ENCODE data around the gene SCAMP3. TPM values are rescaled to one million over a fixed set of nuclear protein-coding genes. Genes with fewer than 3 reads are reported as not detected.

SCAMP3 gene
- total RNA-seq, 3 donors from 2014 or later (not counting 1 experiment from before 2014, with no cell fraction given), result 59.7 to 72.1 (median 65.0) TPM

GRCh38 chr1:155228096-155228427 is 34.1 kb downstream of the SCAMP3 start:
- Mint-ChIP-seq H3K4me3 (peak overlapping the region; percentile 86), H3K4me1 (peaks cover 12 to 17% of the 10 kb centered on the region in 2 donors), H3K27ac (peak overlapping the region; percentile 85 to 96), H3K9me3 (no peaks in the 10 kb centered on the region), H3K27me3 (ENCODE audit: low read depth in 2 of 2) (no peaks in the 10 kb centered on the region), H3K36me3 (no peaks in the 10 kb centered on the region)
- H3K27ac ChIP-seq (ENCODE audit: low read length), result peak overlapping the region; percentile 84
- ATAC-seq (no peak), DNase-seq (no peak)
- no peaks in the 10 kb centered on the region for H3K27me3 ChIP-seq (ENCODE audit: control insufficient read depth, insufficient read depth, low read length)
- peaks cover 26% of the 10 kb centered on the region for H3K4me1 ChIP-seq (ENCODE audit: control insufficient read depth, insufficient read depth, low read length)
- TF ChIP-seq, protein P1, sequence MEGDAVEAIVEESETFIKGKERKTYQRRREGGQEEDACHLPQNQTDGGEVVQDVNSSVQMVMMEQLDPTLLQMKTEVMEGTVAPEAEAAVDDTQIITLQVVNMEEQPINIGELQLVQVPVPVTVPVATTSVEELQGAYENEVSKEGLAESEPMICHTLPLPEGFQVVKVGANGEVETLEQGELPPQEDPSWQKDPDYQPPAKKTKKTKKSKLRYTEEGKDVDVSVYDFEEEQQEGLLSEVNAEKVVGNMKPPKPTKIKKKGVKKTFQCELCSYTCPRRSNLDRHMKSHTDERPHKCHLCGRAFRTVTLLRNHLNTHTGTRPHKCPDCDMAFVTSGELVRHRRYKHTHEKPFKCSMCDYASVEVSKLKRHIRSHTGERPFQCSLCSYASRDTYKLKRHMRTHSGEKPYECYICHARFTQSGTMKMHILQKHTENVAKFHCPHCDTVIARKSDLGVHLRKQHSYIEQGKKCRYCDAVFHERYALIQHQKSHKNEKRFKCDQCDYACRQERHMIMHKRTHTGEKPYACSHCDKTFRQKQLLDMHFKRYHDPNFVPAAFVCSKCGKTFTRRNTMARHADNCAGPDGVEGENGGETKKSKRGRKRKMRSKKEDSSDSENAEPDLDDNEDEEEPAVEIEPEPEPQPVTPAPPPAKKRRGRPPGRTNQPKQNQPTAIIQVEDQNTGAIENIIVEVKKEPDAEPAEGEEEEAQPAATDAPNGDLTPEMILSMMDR (IDR thresholded peaks at IDR 0.05), result no peak
- H3K4me3 ChIP-seq (ENCODE audit: low read length), result peak overlapping the region; percentile 79
- intact Hi-C loops (cut with micrococcal nuclease), result loop anchor here (5.0 kb wide), 2 partner anchors 36 to 51 kb away; no protein-coding TSS in a partner anchor
- no peaks in the 10 kb centered on the region for H3K9me3 ChIP-seq (ENCODE audit: control insufficient read depth, insufficient read depth, low read length)
- WGBS (ENCODE audit: insufficient coverage), result 76% methylated on average over 9 of the region's 9 CpGs
- H3K36me3 ChIP-seq (ENCODE audit: control insufficient read depth, insufficient read depth, low read length), result no peaks in the 10 kb centered on the region

GRCh38 chr1:155227261-155228095 is 34.7 kb downstream of the SCAMP3 start:
- intact Hi-C loops (cut with micrococcal nuclease), result loop anchor here (5.0 kb wide), 2 partner anchors 35 to 50 kb away; no protein-coding TSS in a partner anchor
- no peaks in the 10 kb centered on the region for H3K27me3 ChIP-seq (ENCODE audit: control insufficient read depth, insufficient read depth, low read length)
- peak; percentile 95 to 98 for DNase-seq
- H3K27ac ChIP-seq (ENCODE audit: low read length), result peak overlapping the region; percentile 86
- H3K4me1 Mint-ChIP-seq, result peaks cover 12 to 17% of the 10 kb centered on the region in 2 donors
- H3K27me3 Mint-ChIP-seq (ENCODE audit: low read depth in 2 of 2), result no peaks in the 10 kb centered on the region
- no peaks in the 10 kb centered on the region for H3K36me3 Mint-ChIP-seq
- peak overlapping the region; percentile 79 for H3K4me3 ChIP-seq (ENCODE audit: low read length)
- WGBS (ENCODE audit: insufficient coverage), result 2% methylated on average over 42 of the region's 42 CpGs
- TF ChIP-seq, protein P1 (IDR thresholded peaks at IDR 0.05), result no peak
- H3K36me3 ChIP-seq (ENCODE audit: control insufficient read depth, insufficient read depth, low read length), result no peaks in the 10 kb centered on the region
- peaks cover 26% of the 10 kb centered on the region for H3K4me1 ChIP-seq (ENCODE audit: control insufficient read depth, insufficient read depth, low read length)
- no peaks in the 10 kb centered on the region for H3K9me3 Mint-ChIP-seq
- ATAC-seq, result peak; percentile 94 to 99 (median 95)
- peak overlapping the region; percentile 85 to 96 for H3K27ac Mint-ChIP-seq
- peak overlapping the region; percentile 86 for H3K4me3 Mint-ChIP-seq
- H3K9me3 ChIP-seq (ENCODE audit: control insufficient read depth, insufficient read depth, low read length), result no peaks in the 10 kb centered on the region

DNA sequence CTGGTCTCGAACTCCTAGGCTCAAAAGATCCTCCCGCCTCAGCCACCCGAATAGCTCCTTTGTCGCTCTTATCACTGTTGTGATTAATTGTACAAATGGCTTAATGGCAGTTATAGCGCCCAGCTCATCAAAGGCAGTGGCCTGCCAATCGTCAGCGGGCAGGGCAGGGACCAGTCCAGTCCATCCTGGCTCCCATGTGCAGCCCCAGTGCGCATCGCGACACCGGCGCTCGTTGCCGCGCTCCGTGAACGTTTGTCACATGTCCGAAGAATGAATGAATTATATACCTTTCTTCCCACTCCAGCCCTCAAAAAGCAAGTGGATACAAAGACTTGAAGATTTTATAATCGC is 35.3 kb downstream of the SCAMP3 start:
- intact Hi-C loops (cut with micrococcal nuclease), result loop anchor here (1.0 to 5.0 kb wide), 3 partner anchors 20 to 50 kb away; partner anchors contain the start of gene THBS3
- peak overlapping the region; percentile 79 for H3K4me3 ChIP-seq (ENCODE audit: low read length)
- H3K36me3 ChIP-seq (ENCODE audit: control insufficient read depth, insufficient read depth, low read length), result no peaks in the 10 kb centered on the region

More for the DNA sequence above, 35.3 kb downstream of the SCAMP3 start:
- DNase-seq (no peak), ATAC-seq (peak in 2 of 3 donors; percentile 12)
- Histone ChIP-seq H3K9me3 (ENCODE audit: control insufficient read depth, insufficient read depth, low read length) (no peaks in the 10 kb centered on the region), H3K4me1 (ENCODE audit: control insufficient read depth, insufficient read depth, low read length) (peaks cover 26% of the 10 kb centered on the region), H3K27ac (ENCODE audit: low read length) (peak overlapping the region; percentile 86), H3K27me3 (ENCODE audit: control insufficient read depth, insufficient read depth, low read length) (no peaks in the 10 kb centered on the region)
- Mint-ChIP-seq H3K27me3 (ENCODE audit: low read depth in 2 of 2) (no peaks in the 10 kb centered on the region), H3K36me3 (no peaks in the 10 kb centered on the region), H3K27ac (peak overlapping the region; percentile 85 to 96), H3K4me1 (peaks cover 12 to 17% of the 10 kb centered on the region in 2 donors), H3K9me3 (no peaks in the 10 kb centered on the region), H3K4me3 (peak overlapping the region; percentile 86)
- TF ChIP-seq, protein P1 (IDR thresholded peaks at IDR 0.05), result peak; percentile 43
- WGBS (ENCODE audit: insufficient coverage), result under 1% methylated on average over 18 of the region's 19 CpGs
